D721Med (cell line): Measurements from ENCODE around the gene B9D1.

Experiments used
- DNase-seq: peaks from one replicate; pipeline ENCODE4 v3.0.0; 2011; ENCODE audit warnings: low spot score; ENCODE audit not compliant: insufficient read length
- FAIRE-seq: peaks from 2 replicates; lab custom pipeline; 2011; peaks lifted over from hg19 to GRCh38; lab: Jason Lieb, UNC
- TF ChIP-seq, protein P1 (sequence below): IDR thresholded peaks from 2 replicates; pipeline ENCODE4 v1.5.1; 2012; ENCODE audit warnings: mild to moderate bottlenecking, control low read depth; ENCODE audit not compliant: insufficient read depth; ENCODE audit errors: missing control alignments

B9D1 gene

DNA sequence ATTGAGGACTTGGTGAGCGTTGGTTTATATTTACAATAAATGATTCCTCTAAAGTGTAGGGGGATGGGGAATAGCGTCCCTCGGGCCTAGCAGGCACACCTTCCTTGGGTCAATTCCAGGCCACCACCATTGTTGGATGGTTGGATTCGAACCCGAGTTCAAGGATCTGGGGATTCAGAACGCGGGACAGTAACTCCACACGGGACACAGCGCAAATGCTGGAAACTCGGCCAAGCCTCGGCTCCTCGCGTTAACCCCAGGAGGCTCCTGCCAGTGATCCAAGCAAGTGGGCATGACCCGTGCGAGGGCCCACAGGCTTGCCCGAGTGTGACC, 613 bp downstream of the B9D1 start:
- FAIRE-seq (no peak), DNase-seq (no peak)
- TF ChIP-seq, protein P1, sequence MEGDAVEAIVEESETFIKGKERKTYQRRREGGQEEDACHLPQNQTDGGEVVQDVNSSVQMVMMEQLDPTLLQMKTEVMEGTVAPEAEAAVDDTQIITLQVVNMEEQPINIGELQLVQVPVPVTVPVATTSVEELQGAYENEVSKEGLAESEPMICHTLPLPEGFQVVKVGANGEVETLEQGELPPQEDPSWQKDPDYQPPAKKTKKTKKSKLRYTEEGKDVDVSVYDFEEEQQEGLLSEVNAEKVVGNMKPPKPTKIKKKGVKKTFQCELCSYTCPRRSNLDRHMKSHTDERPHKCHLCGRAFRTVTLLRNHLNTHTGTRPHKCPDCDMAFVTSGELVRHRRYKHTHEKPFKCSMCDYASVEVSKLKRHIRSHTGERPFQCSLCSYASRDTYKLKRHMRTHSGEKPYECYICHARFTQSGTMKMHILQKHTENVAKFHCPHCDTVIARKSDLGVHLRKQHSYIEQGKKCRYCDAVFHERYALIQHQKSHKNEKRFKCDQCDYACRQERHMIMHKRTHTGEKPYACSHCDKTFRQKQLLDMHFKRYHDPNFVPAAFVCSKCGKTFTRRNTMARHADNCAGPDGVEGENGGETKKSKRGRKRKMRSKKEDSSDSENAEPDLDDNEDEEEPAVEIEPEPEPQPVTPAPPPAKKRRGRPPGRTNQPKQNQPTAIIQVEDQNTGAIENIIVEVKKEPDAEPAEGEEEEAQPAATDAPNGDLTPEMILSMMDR = no peak

DNA sequence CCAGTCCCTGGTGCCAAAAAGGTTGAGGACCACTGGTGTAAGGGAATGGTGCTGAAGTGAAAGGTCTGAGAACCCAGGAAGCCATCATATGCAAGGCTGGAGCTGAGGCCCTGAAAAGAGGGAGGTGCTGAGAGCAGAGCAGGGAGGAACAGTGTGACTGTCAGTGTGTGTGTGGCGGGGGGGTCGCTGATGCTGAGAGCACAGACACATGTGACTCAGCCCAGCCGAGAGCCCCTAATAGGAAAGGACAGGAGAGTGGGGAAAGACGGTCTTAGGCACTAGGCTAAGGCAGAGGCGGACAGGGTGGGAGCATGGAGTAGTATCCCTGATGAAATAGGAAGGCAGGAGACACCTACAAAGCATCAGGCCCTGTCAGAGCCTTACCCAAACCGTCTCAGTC, 1.2 kb downstream of the B9D1 start:
- DNase-seq = no peak
- no peak for FAIRE-seq
- TF ChIP-seq, protein P1 = no peak

DNA sequence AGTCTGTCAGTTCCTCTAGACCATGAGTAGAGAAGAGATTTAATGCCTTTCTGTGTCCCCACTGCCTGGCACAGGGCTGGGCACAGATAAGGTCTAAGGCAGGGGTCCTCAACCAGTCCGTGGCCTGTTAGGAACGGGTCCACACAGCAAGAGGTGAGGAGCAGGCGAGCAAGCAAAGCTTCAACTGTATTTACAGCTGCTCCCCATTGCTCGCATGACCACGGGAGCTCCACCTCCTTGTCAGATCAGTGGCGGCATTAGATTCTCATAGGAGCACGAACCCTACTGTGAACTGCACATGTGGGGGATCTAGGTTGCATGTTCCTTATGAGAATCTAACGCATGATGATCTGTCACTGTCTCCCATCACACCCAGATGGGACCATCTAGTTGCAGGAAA, 1.8 kb downstream of the B9D1 start:
- DNase-seq (no peak), FAIRE-seq (no peak)
- TF ChIP-seq, protein P1 = no peak

DNA sequence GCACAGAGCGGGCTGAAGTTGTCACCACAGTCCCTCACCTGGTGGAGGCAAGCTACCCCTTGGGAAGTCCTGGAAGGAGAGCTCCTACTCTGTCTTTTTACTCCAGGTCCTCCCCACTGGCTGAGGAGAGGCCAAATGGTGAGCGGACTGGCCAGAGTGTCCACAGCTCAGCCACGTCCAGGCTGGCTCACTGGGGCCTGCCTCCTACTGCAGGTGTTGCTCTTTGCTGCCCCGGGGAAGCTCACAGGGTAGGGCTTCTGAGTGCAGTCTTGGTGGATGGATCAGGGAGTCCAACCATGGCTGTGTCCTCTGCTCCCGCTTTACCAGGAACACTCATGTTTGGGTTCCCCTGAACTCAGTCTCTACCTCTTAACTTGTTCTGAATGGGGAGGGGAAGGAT, 2.7 kb downstream of the B9D1 start:
- DNase-seq = no peak
- FAIRE-seq = no peak
- TF ChIP-seq, protein P1 = no peak

DNA sequence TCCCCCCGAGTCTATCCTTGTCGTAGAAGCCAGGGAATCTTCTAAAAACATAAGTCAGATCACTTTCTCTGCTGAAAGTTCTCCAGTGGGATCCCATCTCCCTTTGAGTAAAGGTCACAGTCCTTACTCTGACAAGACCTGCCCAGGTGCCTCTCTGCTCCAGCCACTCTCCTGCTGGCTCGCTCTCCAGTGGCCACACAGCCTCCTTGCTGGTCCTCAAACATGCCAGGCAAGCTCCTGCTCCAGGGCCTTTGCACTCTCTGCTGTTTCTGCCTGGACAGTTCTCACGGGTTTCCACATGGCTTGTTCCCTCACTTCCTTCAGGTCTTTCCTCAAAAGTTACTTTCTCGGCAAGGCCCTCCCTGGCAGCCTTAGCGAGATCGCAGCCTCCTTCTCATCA, 3.4 kb downstream of the B9D1 start:
- TF ChIP-seq, protein P1 = no peak
- FAIRE-seq = no peak
- DNase-seq = no peak

DNA sequence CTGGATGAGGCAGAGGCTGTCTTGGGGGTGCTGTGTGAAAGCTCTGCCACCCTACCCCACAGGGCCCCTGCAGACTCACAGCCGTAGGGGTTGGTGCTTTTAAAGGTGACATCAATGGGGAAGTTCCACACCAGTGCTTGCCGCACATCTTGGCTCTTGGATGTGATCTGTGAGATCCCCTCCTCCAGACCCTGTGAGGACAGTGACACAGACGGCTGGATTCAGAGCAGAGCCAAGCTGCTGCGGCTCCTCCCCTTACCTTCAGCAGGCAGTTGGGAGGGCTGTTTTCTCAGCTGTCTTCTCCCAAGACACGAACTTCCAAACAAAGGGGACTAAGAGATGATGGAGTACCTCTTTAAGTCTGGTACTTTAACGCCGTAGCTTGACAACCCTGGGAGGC, 4.8 kb downstream of the B9D1 start:
- TF ChIP-seq, protein P1 = no peak
- DNase-seq (no peak), FAIRE-seq (no peak)

DNA sequence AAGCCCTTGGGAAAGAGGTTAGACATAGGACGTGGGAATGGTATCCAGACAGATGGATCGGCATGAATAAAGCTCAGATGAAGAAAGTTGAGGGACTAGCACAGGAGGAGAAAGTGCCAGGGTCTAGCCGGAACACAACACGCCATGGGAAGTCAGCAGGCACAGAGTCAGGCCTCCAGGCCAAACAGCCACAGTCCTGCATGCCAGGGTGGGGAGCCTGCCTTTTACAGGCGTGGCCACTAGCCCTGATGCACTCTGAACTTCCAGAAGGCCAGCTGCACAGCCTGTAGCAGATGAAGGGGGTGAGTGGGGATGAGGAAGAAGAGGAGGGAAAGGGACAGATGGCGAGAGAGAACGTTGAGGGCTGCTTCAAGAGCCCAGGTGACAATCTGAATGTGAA, 5.2 kb downstream of the B9D1 start:
- TF ChIP-seq, protein P1 = no peak
- FAIRE-seq (no peak), DNase-seq (no peak)
